T-helper 2 cell treated with Interferon-gamma antibody and Interleukin-4, amounts not matched to agents 5 μg/mL and 100 μg/mL, for 36 hours (primary cell): Measurements from ENCODE around the gene RAD51C.

Experiments
- DNase-seq: peaks from one replicate; pipeline ENCODE4 v3.0.0; 2021; ENCODE audit warnings: low spot score
- H3K27ac Mint-ChIP-seq: one replicate; pipeline ENCODE4 v1.8.0; 2021; ENCODE audit warnings: mild to moderate bottlenecking, mixed read lengths
- H3K27me3 Mint-ChIP-seq: one replicate; pipeline ENCODE4 v1.8.0; 2021; ENCODE audit warnings: low read depth, mixed read lengths
- H3K36me3 Mint-ChIP-seq: one replicate; pipeline ENCODE4 v1.8.0; 2021; ENCODE audit warnings: low read depth, mixed read lengths
- H3K4me1 Mint-ChIP-seq: one replicate; pipeline ENCODE4 v1.8.0; 2021; ENCODE audit warnings: low read depth, mixed read lengths
- H3K4me3 Mint-ChIP-seq: one replicate; pipeline ENCODE4 v1.8.0; 2022; ENCODE audit warnings: mild to moderate bottlenecking, moderate library complexity, mixed read lengths
- H3K9me3 Mint-ChIP-seq: one replicate; pipeline ENCODE4 v1.8.0; 2021; ENCODE audit warnings: mixed read lengths

RAD51C gene

GRCh38 chr17:58693751-58694150 lies 1.3 kb downstream of the RAD51C start:
- peaks cover 23% of the 10 kb centered on the region for H3K4me1 Mint-ChIP-seq
- H3K9me3 Mint-ChIP-seq = peaks cover 4% of the 10 kb centered on the region
- no peak for DNase-seq
- peaks cover 25% of the 10 kb centered on the region for H3K36me3 Mint-ChIP-seq
- no peaks in the 10 kb centered on the region for H3K27me3 Mint-ChIP-seq
- peak overlapping the region; percentile 94 for H3K27ac Mint-ChIP-seq
- H3K4me3 Mint-ChIP-seq = peak overlapping the region; percentile 92

GRCh38 chr17:58694302-58694701 lies 1.9 kb downstream of the RAD51C start:
- H3K27ac Mint-ChIP-seq = no peak overlapping the region
- H3K27me3 Mint-ChIP-seq = no peaks in the 10 kb centered on the region
- DNase-seq = no peak
- H3K4me1 Mint-ChIP-seq = peaks cover 23% of the 10 kb centered on the region
- peak overlapping the region; percentile 92 for H3K4me3 Mint-ChIP-seq
- peaks cover 4% of the 10 kb centered on the region for H3K9me3 Mint-ChIP-seq
- H3K36me3 Mint-ChIP-seq = peaks cover 28% of the 10 kb centered on the region

- Mint-ChIP-seq H3K4me3 (peak overlapping the region; percentile 54), H3K4me1 (peaks cover 25% of the 10 kb centered on the region), H3K27ac (no peak overlapping the region)
These were observed 2.4 kb downstream of the RAD51C start for GRCh38 chr17:58694826-58695225.

GRCh38 chr17:58699771-58700170 lies 7.4 kb downstream of the RAD51C start:
- peaks cover 33% of the 10 kb centered on the region for H3K36me3 Mint-ChIP-seq
- peaks cover 23% of the 10 kb centered on the region for H3K4me1 Mint-ChIP-seq
- DNase-seq = no peak
- no peak overlapping the region for H3K27ac Mint-ChIP-seq
- no peaks in the 10 kb centered on the region for H3K9me3 Mint-ChIP-seq
- no peak overlapping the region for H3K4me3 Mint-ChIP-seq
- H3K27me3 Mint-ChIP-seq = no peaks in the 10 kb centered on the region

More at GRCh38 chr17:58694826-58695225, 2.4 kb downstream of the RAD51C start:
- Mint-ChIP-seq H3K36me3 (peaks cover 33% of the 10 kb centered on the region), H3K27me3 (no peaks in the 10 kb centered on the region), H3K9me3 (peaks cover 4% of the 10 kb centered on the region)
- DNase-seq = no peak

- peak overlapping the region; percentile 13 for H3K4me3 Mint-ChIP-seq
- peak overlapping the region; percentile 69 for H3K27ac Mint-ChIP-seq
- peaks cover 36% of the 10 kb centered on the region for H3K36me3 Mint-ChIP-seq
- no peaks in the 10 kb centered on the region for H3K9me3 Mint-ChIP-seq
- H3K27me3 Mint-ChIP-seq = no peaks in the 10 kb centered on the region
- DNase-seq = peak; percentile 37
- peaks cover 27% of the 10 kb centered on the region for H3K4me1 Mint-ChIP-seq
These were observed 9.7 kb downstream of the RAD51C start for GRCh38 chr17:58702045-58702476.

GRCh38 chr17:58702708-58703107 lies 10.3 kb downstream of the RAD51C start:
- Mint-ChIP-seq H3K36me3 (peaks cover 34% of the 10 kb centered on the region), H3K4me3 (no peak overlapping the region), H3K4me1 (peaks cover 28% of the 10 kb centered on the region), H3K27ac (peak overlapping the region; percentile 69), H3K9me3 (no peaks in the 10 kb centered on the region), H3K27me3 (no peaks in the 10 kb centered on the region)
- DNase-seq = no peak

GRCh38 chr17:58703137-58703915 lies 10.9 kb downstream of the RAD51C start:
- no peak for DNase-seq
- Mint-ChIP-seq H3K9me3 (no peaks in the 10 kb centered on the region), H3K27ac (peak overlapping the region; percentile 60), H3K36me3 (peaks cover 39% of the 10 kb centered on the region), H3K27me3 (no peaks in the 10 kb centered on the region), H3K4me3 (no peak overlapping the region), H3K4me1 (peaks cover 30% of the 10 kb centered on the region)

- no peak for DNase-seq
- H3K27me3 Mint-ChIP-seq = no peaks in the 10 kb centered on the region
- H3K27ac Mint-ChIP-seq = peak overlapping the region; percentile 31
- H3K4me3 Mint-ChIP-seq = no peak overlapping the region
- H3K36me3 Mint-ChIP-seq = peaks cover 39% of the 10 kb centered on the region
- H3K4me1 Mint-ChIP-seq = peaks cover 30% of the 10 kb centered on the region
- no peaks in the 10 kb centered on the region for H3K9me3 Mint-ChIP-seq
These were observed 11.5 kb downstream of the RAD51C start for GRCh38 chr17:58703916-58704286.

- Mint-ChIP-seq H3K36me3 (peaks cover 39% of the 10 kb centered on the region), H3K4me3 (peak overlapping the region; percentile 38), H3K4me1 (peaks cover 28% of the 10 kb centered on the region), H3K27me3 (no peaks in the 10 kb centered on the region), H3K27ac (peak overlapping the region; percentile 62), H3K9me3 (no peaks in the 10 kb centered on the region)
- no peak for DNase-seq
These were observed 14.1 kb downstream of the RAD51C start for GRCh38 chr17:58706351-58707140.

GRCh38 chr17:58710948-58711552 lies 18.6 kb downstream of the RAD51C start:
- DNase-seq = no peak
- no peaks in the 10 kb centered on the region for H3K27me3 Mint-ChIP-seq

GRCh38 chr17:58722274-58722673 lies 29.9 kb downstream of the RAD51C start:
- no peak for DNase-seq
- Mint-ChIP-seq H3K9me3 (no peaks in the 10 kb centered on the region), H3K4me3 (no peak overlapping the region), H3K4me1 (no peaks in the 10 kb centered on the region), H3K27ac (no peak overlapping the region), H3K36me3 (peaks cover 13% of the 10 kb centered on the region), H3K27me3 (no peaks in the 10 kb centered on the region)

More at GRCh38 chr17:58710948-58711552, 18.6 kb downstream of the RAD51C start:
- Mint-ChIP-seq H3K36me3 (peaks cover 33% of the 10 kb centered on the region), H3K9me3 (no peaks in the 10 kb centered on the region), H3K4me1 (peaks cover 12% of the 10 kb centered on the region), H3K27ac (peak overlapping the region; percentile 19), H3K4me3 (no peak overlapping the region)

- Mint-ChIP-seq H3K27ac (no peak overlapping the region), H3K4me1 (no peaks in the 10 kb centered on the region), H3K36me3 (peaks cover 13% of the 10 kb centered on the region), H3K9me3 (no peaks in the 10 kb centered on the region), H3K27me3 (no peaks in the 10 kb centered on the region), H3K4me3 (no peak overlapping the region)
- DNase-seq = no peak
These were observed 30.3 kb downstream of the RAD51C start for GRCh38 chr17:58722696-58723095.

GRCh38 chr17:58728798-58729197 lies 36.4 kb downstream of the RAD51C start:
- Mint-ChIP-seq H3K27me3 (no peaks in the 10 kb centered on the region), H3K27ac (peak overlapping the region; percentile 8), H3K36me3 (peaks cover 18% of the 10 kb centered on the region), H3K9me3 (no peaks in the 10 kb centered on the region), H3K4me3 (no peak overlapping the region), H3K4me1 (peaks cover 1% of the 10 kb centered on the region)
- no peak for DNase-seq

- no peak for DNase-seq
- Mint-ChIP-seq H3K27me3 (no peaks in the 10 kb centered on the region), H3K4me1 (peaks cover 1% of the 10 kb centered on the region), H3K4me3 (no peak overlapping the region), H3K9me3 (no peaks in the 10 kb centered on the region), H3K36me3 (peaks cover 11% of the 10 kb centered on the region), H3K27ac (no peak overlapping the region)
These were observed 38.5 kb downstream of the RAD51C start for GRCh38 chr17:58730937-58731336.
